ENCODE results near the gene CCDC27. TPM values are rescaled to one million over a fixed set of nuclear protein-coding genes. Genes with fewer than 3 reads are reported as not detected.

CCDC27 gene
- total RNA-seq, 6 experiments from 2014 or later = not detected

DNA sequence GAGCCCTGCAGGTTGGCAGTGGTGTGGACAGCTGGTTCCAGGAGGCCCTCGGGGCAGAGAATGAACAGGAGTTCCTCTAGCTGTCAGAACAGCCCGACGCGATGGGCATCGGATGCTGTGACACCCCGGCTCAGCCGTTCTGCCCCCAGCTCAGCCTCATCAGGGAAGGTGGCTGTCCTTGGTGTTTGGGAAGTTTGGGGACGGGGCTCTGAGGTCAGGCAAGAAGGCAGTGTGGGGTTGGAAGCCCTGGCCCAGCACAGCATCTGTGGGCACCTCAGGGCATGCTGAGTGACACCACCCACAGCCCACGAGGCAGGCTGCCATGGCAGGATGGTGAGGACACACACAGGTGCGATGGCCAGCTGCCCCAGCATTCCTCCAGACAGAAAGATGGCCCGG, 40.9 kb upstream of the CCDC27 start:
- no peaks in the 10 kb centered on the region for H3K9me3 Mint-ChIP-seq
- H3K4me3 Mint-ChIP-seq = no peak overlapping the region
- H3K27ac Mint-ChIP-seq = no peak overlapping the region
- H3K27me3 Mint-ChIP-seq (ENCODE audit: insufficient read depth) = peaks cover 30% of the 10 kb centered on the region
- H3K4me1 Mint-ChIP-seq (ENCODE audit: low read depth) = no peaks in the 10 kb centered on the region
- no peak for DNase-seq
- H3K36me3 Mint-ChIP-seq (ENCODE audit: low read depth) = no peaks in the 10 kb centered on the region
- TF ChIP-seq, protein P1, sequence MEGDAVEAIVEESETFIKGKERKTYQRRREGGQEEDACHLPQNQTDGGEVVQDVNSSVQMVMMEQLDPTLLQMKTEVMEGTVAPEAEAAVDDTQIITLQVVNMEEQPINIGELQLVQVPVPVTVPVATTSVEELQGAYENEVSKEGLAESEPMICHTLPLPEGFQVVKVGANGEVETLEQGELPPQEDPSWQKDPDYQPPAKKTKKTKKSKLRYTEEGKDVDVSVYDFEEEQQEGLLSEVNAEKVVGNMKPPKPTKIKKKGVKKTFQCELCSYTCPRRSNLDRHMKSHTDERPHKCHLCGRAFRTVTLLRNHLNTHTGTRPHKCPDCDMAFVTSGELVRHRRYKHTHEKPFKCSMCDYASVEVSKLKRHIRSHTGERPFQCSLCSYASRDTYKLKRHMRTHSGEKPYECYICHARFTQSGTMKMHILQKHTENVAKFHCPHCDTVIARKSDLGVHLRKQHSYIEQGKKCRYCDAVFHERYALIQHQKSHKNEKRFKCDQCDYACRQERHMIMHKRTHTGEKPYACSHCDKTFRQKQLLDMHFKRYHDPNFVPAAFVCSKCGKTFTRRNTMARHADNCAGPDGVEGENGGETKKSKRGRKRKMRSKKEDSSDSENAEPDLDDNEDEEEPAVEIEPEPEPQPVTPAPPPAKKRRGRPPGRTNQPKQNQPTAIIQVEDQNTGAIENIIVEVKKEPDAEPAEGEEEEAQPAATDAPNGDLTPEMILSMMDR (IDR thresholded peaks at IDR 0.05) = no peak

DNA sequence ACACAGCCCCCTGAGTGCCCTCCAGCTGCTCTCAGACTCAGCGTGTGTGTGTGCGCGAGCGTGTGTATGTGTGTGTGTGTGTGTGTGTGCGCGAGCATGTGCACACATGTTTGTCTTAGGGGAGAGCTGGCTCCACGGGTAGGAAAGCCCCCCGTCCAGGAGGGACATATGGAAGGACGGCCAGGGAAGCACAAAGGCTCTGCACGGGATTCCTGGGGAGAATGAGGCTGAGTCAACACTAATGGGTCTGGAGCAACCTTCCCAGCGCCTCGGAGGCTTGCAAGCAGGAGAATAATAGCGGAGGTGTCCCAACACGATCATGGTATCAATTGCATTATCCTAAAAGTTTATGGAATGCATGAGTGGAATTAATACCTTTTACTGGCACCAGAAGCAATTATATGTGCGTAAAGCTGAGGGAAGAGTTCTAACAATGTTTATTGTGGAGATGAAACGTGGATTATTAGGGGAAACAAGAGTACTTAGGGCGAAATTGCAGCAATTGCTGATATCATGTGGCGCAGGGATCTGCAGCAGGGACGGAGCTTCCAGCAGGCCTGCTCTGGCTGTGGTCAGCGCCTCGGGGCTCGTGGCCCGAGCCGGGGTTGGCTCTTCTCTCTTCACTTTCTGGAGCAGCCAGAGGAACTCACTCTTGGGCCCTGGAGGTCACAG, 40.3 kb upstream of the CCDC27 start:
- Mint-ChIP-seq H3K9me3 (no peaks in the 10 kb centered on the region), H3K4me3 (no peak overlapping the region), H3K36me3 (ENCODE audit: low read depth) (no peaks in the 10 kb centered on the region), H3K4me1 (ENCODE audit: low read depth) (no peaks in the 10 kb centered on the region), H3K27me3 (ENCODE audit: insufficient read depth) (peaks cover 33% of the 10 kb centered on the region), H3K27ac (no peak overlapping the region)
- TF ChIP-seq, protein P1 (IDR thresholded peaks at IDR 0.05) = no peak
- DNase-seq = no peak

DNA sequence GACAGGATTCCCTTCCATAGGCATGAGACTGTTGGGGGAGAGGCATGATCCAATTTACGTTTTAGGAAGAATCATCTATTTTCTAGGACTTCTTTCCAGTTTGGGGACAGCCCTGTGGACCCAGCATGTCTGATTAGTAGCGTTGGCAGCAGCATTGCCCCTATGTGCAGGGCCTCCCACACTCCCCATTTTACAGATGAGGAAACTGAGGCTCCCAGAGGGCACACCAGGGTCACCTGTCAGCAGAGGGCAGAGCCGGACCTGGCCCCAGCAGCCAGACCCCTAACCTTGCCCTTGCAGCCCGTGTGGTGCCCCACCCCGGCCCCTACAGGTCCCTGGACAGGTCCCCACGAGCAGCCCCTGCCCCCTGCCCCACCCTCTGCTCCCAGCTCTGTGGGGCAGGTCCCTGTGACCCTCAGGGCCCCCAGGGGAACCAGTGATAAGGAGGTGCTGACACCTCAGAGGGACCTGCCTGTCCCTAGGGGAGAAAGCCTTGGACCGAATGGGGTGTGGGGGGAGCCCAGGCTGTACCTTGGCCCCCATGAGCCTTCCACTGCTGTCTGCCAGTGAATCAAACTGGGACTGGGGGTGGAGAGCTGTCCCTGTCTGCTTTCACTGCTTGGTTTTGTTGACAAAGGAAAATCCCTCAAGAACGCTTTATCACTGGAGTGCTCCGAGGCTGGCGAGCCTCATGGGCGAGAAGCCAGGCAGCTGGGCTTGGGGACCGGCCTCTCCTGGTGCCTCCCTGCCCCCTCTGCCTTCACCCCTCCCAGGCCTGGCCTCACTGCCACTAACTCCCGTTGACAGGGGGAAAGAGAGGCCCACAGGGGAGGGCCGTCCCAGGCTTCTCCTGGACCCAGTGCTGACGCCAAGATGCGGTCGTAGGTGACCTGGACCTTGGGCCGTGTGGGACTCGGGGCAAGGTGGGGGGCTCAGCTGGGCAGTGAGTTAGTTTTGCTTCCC, 39.4 kb upstream of the CCDC27 start:
- Mint-ChIP-seq H3K27ac (no peak overlapping the region), H3K4me1 (ENCODE audit: low read depth) (no peaks in the 10 kb centered on the region), H3K9me3 (no peaks in the 10 kb centered on the region)

DNA sequence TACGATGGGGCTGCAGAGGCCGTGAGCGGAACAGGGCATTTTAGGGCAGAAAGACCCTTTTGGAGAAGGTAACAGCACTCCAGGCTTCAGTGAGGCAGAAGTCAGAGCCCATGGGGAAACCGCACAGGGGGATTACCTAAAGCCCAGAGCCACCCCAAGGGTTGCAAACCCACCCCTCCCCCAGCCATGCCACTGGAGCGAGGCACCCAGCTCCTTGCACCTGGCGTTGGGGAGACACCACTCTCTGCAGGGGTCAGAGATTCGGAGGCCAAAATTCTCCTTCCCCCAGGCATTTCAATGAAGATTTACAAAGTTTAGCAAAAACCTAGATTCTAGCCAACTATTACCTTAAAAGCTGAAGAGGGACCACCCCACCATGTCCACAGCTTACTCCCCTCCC, 38.4 kb upstream of the CCDC27 start:
- H3K4me1 Mint-ChIP-seq (ENCODE audit: low read depth) = no peaks in the 10 kb centered on the region
- no peak for DNase-seq
- H3K27ac Mint-ChIP-seq = no peak overlapping the region
- TF ChIP-seq, protein P1 (IDR thresholded peaks at IDR 0.05) = no peak
- no peaks in the 10 kb centered on the region for H3K36me3 Mint-ChIP-seq (ENCODE audit: low read depth)
- H3K27me3 Mint-ChIP-seq (ENCODE audit: insufficient read depth) = peaks cover 25% of the 10 kb centered on the region
- no peaks in the 10 kb centered on the region for H3K9me3 Mint-ChIP-seq
- H3K4me3 Mint-ChIP-seq = no peak overlapping the region

More for the DNA sequence above, 39.4 kb upstream of the CCDC27 start:
- H3K36me3 Mint-ChIP-seq (ENCODE audit: low read depth) = no peaks in the 10 kb centered on the region
- H3K27me3 Mint-ChIP-seq (ENCODE audit: insufficient read depth) = peaks cover 29% of the 10 kb centered on the region
- TF ChIP-seq, protein P1 (IDR thresholded peaks at IDR 0.05) = no peak
- no peak overlapping the region for H3K4me3 Mint-ChIP-seq
- no peak for DNase-seq

DNA sequence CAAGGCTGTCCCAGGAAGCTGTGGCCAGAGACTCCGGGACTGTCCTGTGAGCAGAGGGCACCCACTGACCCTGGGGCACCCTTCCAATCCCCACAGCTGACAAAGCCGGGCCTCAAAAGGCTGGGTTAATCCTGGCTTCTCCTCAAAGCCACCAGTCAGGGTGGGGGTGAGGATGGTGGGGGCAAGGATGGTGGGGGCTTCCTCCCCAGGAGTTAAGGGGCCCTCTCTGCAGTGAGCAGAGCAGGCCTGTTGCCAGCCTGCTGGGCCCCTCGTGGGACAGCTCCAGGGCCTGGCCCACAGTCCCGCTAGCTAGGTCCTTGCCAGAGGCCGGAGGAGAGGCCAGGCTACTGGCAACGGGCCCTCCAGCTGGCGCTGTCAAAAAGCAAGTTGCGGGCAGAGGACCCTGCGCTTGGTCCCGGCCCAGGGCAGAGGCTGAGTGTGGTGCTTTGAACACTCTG, 37.9 kb upstream of the CCDC27 start:
- Mint-ChIP-seq H3K27ac (no peak overlapping the region), H3K27me3 (ENCODE audit: insufficient read depth) (peaks cover 28% of the 10 kb centered on the region), H3K4me3 (no peak overlapping the region), H3K36me3 (ENCODE audit: low read depth) (no peaks in the 10 kb centered on the region), H3K9me3 (no peaks in the 10 kb centered on the region), H3K4me1 (ENCODE audit: low read depth) (no peaks in the 10 kb centered on the region)
- DNase-seq = no peak
- TF ChIP-seq, protein P1 (IDR thresholded peaks at IDR 0.05) = no peak
